GM19043 (cell line): Measurements from ENCODE around the gene MORN1.

Source experiments
- ATAC-seq: cut with Tn5 transposase; IDR thresholded peaks from one replicate; pipeline ENCODE4 v1.9.1; 2021; ENCODE audit warnings: low read depth; ENCODE audit not compliant: unreplicated experiment

The MORN1 gene

DNA sequence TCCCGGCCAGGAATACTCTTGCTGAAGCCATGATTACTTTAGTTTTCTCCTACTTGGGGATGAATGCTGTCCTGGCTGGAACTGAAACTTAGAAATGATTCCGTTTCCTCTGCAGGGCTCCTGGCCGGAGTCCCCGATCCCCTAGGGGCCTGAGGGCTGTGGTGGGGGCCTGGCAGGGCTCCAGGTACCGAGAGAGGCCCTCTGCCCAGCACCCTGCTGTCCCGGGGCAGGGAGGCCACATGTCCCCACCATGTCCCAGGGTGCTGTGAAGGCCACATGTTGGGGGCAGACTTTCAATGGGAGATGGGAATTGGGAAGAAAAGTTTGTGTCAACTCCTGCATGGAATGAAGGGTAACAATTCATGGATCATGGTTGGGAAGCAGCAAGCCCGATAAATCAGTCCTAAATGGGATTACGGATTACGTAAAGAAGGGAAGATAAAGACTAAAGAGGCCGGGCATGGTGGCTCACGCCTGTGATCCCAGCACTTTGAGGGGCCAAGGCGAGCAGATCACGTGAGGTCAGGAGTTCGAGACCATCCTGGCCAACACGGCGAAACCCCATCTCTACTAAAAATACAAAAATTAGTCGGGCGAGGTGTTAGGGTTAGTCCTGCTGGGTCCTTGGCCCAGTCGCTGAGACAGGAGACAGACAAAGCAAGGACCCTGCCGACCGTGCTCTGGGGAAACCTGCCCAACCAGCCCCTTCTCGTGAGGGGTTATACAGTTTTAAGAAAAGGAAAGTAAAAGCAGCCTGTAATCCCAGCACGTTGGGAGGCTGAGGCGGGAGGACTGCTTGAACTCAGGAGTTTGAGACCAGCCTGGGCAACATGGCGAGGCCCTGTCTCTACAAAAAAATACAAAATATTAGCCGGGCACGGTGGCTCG, 37.6 kb downstream of the MORN1 start:
- ATAC-seq, result no peak

GRCh38 chr1:2352897-2353550, 38.3 kb downstream of the MORN1 start:
- ATAC-seq, result no peak

GRCh38 chr1:2352341-2352896, 38.9 kb downstream of the MORN1 start:
- no peak for ATAC-seq

DNA sequence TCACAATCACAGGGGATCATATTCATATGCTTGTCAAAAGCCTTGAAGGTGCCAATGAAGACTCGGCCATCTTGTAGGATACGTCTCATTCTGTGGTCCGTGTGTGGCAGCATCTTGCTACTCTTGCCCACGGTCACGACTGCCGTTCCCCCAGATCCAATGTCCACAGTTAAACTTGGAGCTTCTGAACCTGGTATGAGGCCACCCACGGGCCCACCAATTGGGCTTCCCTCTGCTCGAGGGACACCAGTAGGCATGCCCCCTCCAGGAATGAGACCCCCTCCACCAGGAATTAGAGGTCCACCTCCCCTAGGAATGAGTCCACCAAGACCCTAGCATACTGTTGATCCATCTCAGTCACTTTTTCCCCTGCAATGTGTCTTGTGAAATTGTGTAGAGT, 39.6 kb downstream of the MORN1 start:
- ATAC-seq, result no peak

- no peak for ATAC-seq
Measured at GRCh38 chr1:2350911-2351655, 40.3 kb downstream of the MORN1 start.

- no peak for ATAC-seq
Measured at GRCh38 chr1:2350501-2350900, 40.9 kb downstream of the MORN1 start.

- no peak for ATAC-seq
Measured at GRCh38 chr1:2349806-2350205, 41.5 kb downstream of the MORN1 start.

GRCh38 chr1:2348346-2349325, 42.7 kb downstream of the MORN1 start:
- ATAC-seq, result no peak

DNA sequence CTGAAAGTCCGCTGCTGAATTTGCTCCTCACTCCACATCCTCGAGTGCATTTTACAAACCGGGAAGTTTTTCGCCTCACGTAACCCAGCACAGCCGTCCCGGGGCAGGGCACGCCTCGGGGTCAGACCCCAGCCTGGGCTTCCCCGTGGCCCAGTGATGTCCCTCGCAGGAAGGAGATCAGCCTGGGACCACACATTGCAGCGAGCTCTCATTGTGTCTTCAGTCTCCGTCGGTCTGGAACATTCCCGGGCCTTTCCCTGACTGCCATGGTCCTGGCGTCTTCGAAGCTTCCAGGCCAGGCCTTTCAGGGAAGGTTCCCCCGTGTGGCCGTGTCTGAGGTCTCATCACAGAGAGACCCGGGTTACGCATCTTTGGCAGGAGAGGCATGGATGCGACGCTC, 43.5 kb downstream of the MORN1 start:
- no peak for ATAC-seq

- no peak for ATAC-seq
Measured at GRCh38 chr1:2347409-2347785, 44.0 kb downstream of the MORN1 start.

DNA sequence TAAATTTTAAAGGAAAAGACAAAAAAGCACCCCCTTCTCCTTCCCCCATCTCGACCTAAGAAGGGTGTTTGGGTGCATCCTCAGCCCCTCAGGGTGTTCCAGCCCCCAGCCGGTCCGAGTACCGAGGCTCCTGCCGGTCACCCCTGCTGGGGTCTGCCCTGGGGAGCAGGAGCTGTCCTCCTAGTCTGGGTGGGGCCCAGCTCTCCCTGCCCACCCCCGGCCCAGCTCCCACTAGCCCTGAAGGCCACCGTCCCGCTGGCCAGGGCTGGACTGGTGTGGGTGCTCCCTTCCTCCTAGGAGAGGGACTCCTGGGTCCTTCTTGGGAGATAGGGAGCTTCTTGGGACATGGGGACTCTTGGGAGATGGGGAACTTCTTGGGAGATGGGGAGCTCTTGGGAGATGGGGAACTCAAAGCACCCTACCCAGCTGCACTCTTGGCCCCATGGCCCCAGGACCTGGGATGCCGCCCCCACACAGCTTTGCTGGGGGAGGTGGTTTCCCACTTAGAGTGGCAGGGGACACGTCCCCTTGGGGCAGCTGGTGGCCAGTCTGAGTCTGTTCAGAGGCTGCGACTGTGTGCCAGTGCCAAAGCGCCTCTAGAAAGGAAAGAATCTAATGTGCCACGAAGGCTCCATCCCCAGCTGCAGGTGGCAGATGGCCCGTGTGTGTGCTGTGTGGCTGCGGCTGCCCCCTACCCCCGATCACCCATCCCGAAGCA, 44.5 kb downstream of the MORN1 start:
- no peak for ATAC-seq

GRCh38 chr1:2345297-2346075, 45.9 kb downstream of the MORN1 start:
- no peak for ATAC-seq

- ATAC-seq, result no peak
Measured at GRCh38 chr1:2344744-2345296, 46.5 kb downstream of the MORN1 start.

GRCh38 chr1:2344121-2344681, 47.2 kb downstream of the MORN1 start:
- no peak for ATAC-seq

GRCh38 chr1:2343023-2343935, 48.1 kb downstream of the MORN1 start:
- no peak for ATAC-seq

DNA sequence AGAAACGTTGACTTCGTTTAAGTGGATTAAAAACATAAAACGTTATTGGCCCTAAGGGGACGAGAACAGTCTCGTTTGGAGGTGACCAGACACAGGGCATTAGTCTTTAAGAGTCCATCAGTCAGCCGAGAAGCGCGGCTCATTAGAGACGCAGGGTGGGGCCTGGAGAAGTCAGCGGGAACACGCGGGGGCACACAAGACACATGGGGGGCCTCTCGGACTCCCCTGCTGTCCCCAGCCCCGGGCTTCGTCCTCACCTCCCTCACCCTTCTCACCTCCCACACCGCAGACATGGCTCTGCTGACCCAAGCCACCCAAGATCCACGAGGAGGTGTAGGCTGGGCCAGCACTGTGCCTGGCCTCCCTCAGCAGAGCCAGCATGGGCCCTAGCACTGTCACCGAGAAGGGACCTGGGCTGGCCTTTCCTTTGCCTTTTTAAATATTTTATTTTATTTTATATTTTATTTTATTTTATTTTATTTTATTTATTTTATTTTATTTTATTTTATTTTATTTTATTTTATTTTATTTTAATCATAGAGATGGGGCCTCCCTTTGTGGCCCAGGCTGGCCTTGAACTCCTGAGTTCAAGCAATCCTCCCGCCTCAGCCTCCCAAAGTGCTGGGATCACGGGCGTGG, 48.9 kb downstream of the MORN1 start:
- ATAC-seq, result no peak
